ENCODE results near the gene ANKRD44. TPM values are rescaled to one million over a fixed set of nuclear protein-coding genes. Genes with fewer than 3 reads are reported as not detected.

ANKRD44 gene
- total and polyA plus RNA-seq, 2 of the 8 experiments (the other 6 are each of a cell fraction or from before 2014, with no cell fraction given), result 1.2 to 1.3 TPM

- TF ChIP-seq CTCF (IDR thresholded peaks at IDR 0.05; ENCODE audit: control extremely low read depth in 1 of 3, insufficient read depth in 1 of 3, low read depth in 1 of 3, low read length in 3 of 3) (no peak), NANOG (IDR thresholded peaks at IDR 0.05; ENCODE audit: insufficient read depth, low read depth, low read length, poor library complexity, severe bottlenecking) (no peak), CHD7 (IDR thresholded peaks at IDR 0.05; ENCODE audit: insufficient replicate concordance, low read length) (no peak), CHD1 (IDR thresholded peaks at IDR 0.05; ENCODE audit: low read depth, low read length) (no peak), RNF2 (IDR thresholded peaks at IDR 0.05; ENCODE audit: borderline replicate concordance, low read depth, low read length, missing control alignments, poor library complexity, severe bottlenecking) (no peak)
- TF ChIP-seq, protein P1, sequence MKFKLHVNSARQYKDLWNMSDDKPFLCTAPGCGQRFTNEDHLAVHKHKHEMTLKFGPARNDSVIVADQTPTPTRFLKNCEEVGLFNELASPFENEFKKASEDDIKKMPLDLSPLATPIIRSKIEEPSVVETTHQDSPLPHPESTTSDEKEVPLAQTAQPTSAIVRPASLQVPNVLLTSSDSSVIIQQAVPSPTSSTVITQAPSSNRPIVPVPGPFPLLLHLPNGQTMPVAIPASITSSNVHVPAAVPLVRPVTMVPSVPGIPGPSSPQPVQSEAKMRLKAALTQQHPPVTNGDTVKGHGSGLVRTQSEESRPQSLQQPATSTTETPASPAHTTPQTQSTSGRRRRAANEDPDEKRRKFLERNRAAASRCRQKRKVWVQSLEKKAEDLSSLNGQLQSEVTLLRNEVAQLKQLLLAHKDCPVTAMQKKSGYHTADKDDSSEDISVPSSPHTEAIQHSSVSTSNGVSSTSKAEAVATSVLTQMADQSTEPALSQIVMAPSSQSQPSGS (IDR thresholded peaks at IDR 0.05; ENCODE audit: low read length), result no peak
These were observed 67.9 kb downstream of the ANKRD44 start (continued) for GRCh38 chr2:197242719-197243118.

Data from H1 (cell line).